Left renal cortex interstitium (tissue), 4 donors: Measurements from ENCODE around the gene PPP1R1C. TPM values are rescaled to one million over a fixed set of nuclear protein-coding genes. Genes with fewer than 3 reads are reported as not detected.
"Not testable (repeated sequence)": the region's sequence is repeated elsewhere in the genome, so short reads cannot be mapped to it uniquely, and the experiment has no call there.

Experiments
- DNase-seq, 4 donors: peaks; one replicate each; pipeline ENCODE4 v3.0.0-alpha.2; 2013; ENCODE audit warnings: low read depth in 4 of 4, low spot score in 2 of 4, missing footprints in 1 of 4
- polyA plus RNA-seq, 4 donors: library from polyadenylated mRNA; unstranded; fragments of 120-200 nt; gene quantifications; one replicate each; pipeline ENCODE4 v1.2.1, GENCODE V29; 2013; ENCODE audit not compliant: insufficient read length in 4 of 4

The PPP1R1C gene
- polyA plus RNA-seq, 4 donors: 1.3 to 3.5 (median 1.6) TPM

GRCh38 chr2:182004945-182005520 is 19.4 kb downstream of the PPP1R1C start:
- no peak for DNase-seq

DNA sequence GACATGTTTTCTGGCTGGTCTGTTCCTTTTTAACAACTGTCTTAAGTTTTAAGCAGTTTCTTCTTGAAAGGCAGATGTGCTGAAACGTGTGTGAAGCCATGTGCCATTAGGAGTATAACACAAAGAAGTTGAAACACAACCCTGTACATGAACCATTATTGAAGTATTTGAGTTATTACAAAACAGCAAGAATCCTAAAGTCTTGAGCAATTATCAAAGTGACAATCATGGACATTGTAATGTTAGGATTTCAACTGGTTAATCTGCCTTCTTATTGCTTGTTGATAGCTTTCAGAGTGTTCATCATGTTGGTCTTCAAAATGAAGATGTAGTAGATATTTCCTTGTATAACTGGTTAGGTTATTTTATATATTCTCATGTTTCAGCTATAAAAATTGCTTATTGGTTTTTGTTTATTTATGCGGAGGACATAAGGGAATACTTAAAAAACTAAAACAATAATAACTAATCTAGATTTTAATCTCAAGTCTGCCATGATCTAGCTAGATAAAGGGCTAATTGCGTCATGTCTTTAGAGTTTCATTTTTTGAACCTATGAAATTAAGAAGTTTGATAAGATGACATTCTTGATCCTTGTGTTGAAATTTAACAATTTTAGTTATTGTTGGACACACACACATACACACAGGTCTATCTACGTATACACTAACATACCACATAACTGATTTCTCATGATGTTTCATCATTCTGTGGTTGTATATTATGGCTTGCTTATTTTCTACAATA is 21.1 kb downstream of the PPP1R1C start:
- no peak for DNase-seq

- DNase-seq: no peak
Measured at GRCh38 chr2:182014284-182014683, 28.6 kb downstream of the PPP1R1C start.

DNA sequence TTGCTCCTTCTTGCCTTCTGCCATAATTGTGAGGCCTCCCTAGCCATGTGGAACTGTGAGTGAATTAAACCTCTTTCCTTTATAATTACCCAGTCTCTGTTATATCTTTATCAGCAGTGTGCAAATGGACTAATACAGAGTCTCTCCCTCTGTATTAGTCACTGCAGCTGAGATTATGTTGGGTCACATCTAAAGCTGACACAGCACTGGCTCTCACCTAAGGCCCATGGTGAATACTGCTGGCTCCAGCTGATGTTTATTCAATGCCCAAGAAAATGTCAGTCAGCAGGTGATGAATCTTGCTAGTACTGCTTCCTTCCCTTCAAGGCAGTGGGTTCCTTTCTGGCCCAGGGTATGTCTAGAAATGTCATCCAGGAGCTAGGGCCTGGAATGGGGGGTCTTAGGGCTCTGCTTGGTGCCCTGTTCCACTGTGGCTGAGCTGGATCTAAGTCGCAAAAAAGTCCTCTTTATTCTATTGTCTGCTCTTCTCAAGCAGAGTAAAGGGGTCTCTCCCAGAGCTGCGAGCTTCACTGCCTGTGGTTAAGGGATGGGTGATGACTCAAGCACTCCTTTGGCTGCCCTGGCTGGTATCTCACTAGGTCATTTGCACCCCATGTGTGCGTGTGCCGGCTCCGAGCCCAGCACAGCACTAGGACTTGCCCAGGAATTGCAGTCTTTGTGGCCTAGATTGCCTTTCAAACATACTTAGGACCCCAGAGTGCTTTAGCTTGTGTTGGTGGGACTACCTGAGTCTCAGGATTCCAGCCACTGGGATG is 29.9 kb downstream of the PPP1R1C start:
- no peak for DNase-seq

GRCh38 chr2:182018218-182018617 is 32.6 kb downstream of the PPP1R1C start:
- DNase-seq: no peak

GRCh38 chr2:182019731-182020130 is 34.1 kb downstream of the PPP1R1C start:
- no peak for DNase-seq

DNA sequence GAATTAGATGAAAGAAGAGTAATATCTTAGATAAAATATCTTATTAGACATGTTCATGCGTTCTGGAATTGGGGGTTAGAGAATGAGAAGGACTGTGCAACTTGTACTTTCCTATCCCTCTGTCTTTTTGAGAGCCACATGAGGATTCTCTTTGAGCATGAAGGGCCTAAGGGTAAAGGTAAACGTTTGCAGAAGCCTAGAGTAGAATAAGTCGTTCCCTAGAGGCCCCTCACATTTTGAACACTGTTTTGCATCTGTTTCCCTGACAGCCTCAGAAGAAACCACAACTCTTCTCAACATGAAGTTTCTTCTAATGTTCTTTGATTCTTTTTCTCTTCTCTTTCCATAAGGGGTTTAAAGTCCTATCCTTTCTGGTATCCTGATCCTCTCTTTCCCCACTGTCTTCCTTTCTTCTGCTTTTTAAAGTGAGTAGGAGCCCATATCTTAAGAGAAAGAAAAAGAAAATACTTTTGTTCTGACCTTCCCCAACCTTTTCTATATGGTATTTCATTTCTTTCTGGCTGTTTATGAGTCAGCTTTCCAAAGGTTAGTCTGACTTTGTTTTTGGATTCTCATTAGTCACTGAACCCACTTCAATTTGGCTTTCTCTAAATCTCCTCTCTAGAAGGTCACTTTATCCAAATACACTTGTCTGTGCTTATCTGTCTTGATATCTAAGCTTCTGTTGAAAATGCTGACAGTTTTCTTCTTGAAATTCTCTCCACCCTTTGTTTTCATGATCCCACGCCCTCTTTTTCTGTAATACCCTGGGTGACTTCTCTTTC is 34.8 kb downstream of the PPP1R1C start:
- no peak for DNase-seq

DNA sequence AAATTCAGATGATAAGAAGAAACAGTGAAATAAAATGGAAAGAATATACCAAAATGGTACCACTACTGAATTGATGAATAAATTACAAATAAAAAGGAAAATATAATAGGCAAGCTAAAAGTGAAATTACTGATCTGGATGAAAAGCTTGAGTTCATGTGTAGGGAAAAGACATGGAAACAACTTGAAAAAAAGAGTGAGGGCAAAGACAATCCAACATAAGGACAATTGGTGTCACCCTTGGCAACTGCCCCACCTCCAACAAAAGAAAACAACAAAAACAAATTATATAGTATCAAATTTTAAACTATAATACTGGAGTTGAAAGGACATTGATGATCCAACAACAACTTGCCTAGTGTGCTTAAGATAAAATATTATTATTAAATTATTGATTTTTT is 37.6 kb downstream of the PPP1R1C start:
- DNase-seq: no peak

DNA sequence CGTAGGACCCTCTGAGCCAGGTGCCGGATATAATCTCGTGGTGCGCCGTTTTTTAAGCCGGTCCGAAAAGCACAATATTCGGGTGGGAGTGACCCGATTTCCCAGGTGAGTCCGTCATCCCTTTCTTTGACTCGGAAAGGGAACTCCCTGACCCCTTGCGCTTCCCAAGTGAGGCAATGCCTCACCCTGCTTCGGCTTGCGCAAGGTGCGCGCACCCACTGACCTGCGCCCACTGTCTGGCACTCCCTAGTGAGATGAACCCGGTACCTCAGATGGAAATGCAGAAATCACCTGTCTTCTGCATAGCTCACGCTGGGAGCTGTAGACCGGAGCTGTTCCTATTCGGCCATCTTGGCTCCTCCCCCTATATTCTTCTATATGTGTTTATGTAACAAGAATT is 45.2 kb downstream of the PPP1R1C start:
- not testable (repeated sequence) for DNase-seq

DNA sequence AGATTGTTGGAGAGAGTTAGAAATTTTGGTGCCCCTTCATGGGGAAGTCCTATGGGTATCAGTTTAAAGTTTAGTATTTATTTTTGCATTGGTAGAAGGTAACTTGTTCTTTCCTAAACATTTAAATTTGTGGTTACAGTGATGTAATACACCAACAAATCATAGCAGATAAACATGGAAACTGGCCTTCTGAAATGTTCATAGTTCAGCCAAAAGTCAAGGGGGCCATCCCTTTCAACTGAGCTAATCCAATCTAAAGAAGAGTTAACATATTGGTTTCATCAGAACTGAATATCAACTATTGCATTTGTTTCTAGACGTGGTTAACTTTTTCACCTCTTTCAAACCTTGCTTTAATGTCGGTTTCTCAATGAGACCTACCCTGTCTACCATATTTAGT is 46.3 kb downstream of the PPP1R1C start:
- DNase-seq: no peak

DNA sequence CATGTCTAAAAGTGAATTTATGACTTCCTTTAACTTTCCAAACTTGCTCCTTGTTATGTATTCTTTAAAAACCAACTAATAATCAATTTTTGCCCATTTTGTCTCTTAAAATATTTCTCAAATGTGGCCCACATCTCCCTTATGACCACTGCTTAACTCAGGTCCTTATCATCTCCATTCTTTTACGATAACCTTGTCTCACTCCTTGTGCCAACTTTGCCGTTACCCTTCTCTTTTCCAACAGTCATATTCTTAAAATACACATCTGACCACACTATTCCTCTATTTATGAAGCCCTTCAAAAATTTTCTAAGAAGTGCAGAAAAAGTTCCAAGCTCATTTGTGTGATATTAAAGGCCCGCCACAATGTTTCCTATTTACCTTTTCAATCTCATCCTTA is 47.8 kb downstream of the PPP1R1C start:
- no peak for DNase-seq

- DNase-seq: no peak
Measured at GRCh38 chr2:182038576-182038975, 52.9 kb downstream of the PPP1R1C start.

DNA sequence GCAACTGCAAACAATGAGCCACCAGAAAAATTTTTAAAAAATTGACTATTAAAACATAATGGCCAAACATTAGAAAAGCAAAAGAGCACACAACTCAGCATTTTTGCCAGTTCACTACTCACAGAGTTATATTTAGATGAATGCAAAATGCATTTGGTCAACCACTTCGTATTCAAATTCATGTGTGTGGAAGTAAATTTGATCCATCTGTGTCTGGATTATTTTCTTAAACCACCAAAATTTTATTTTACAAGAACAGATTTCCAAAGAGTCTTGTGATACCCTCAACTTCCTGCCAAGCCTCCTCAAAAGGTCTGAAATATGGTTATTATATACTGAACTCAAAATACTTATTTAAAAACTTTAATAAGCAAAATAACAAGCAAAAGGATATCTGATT is 57.4 kb downstream of the PPP1R1C start:
- DNase-seq: no peak

DNA sequence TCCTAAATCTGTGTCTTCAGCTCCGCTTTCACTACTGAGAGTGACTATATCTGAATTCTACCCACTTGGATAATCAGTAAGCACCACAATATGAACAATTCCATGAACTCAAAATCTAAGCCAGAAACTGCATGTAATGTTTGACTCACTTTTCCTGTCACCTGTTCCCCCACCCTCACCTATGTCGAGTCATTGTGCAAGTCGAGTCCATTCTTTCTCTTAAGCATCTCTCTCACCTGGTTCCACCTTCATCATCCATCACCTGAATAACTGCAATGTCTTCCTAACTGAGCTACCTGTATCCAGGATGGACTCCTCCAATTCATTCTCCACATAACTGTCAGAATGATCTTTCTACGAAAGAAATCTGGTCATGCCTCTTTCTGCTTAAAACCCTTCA is 58.2 kb downstream of the PPP1R1C start:
- DNase-seq: no peak

- no peak for DNase-seq
Measured at GRCh38 chr2:182047544-182047943, 61.9 kb downstream of the PPP1R1C start.

DNA sequence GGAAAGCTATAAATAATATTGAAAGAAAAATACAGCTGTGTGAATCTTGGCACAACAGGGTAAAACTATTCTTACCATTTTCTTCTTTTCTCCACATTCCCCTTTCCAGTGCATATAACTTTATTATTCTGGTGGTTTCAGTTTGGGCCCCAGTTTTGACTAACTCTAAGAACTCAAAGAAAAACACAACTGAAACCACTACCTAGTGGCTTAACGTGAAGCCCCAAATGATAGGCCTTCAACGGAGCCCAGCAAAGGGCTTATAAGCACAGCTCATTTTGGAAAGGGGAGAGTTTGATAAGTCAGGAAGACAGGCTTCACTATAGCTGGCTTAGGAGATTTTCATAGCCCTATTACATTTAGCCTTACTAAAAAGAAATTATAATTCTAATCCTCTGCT is 62.4 kb downstream of the PPP1R1C start:
- no peak for DNase-seq

DNA sequence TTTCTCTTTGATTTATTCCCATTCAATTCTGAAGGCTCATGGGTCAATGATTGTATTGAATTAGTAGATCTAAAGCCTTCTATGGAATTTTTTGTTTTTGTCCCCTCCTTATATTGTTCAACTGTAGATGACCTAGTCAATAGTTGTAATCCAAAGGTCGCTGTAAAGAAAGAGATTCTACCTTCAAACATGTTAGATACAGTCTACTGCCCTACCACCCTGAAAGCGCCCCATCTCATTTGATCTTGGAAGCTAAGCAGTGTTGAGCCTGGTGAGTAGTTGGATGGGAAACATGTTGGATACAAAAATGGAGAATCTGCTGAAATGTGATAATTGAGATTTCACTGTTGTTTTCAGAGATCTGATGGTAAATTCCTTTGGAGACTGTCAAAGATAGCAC is 63.0 kb downstream of the PPP1R1C start:
- no peak for DNase-seq

DNA sequence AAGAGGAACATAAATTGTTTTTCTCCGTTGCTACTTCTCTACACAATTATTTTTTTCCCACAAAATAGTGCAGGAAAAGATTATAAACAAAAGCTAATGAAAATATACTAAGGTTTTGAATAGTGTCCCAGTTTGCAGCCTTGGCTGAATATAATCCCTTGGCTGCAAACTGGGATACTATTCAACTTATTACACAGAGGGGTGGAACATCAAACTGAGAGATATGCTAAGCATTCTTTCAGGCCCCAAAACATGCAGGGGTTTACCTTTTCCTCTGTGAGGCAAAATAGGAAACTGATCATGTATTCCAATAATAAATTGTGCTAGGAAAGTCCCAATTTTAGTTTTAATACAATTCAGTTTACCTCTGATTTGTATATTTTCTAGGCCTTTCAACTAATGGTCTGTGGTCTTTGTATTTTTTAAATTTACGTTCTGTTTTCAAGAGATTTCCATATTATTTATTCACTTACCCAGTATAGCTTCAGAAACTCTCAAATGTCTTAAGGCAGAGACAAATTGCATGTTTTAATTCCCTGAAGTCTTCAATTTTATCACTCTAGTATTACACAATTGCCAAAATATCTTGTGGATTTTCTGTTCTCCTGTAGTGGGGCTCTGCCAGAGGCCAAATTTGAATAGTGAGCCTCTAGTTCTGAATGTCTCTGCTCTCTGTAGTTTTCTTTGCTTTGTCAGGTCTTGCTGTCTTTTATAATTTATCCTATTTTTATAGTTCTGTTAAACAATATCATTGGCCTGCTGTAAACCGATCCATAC is 63.9 kb downstream of the PPP1R1C start:
- DNase-seq: no peak

GRCh38 chr2:182050333-182051135 is 64.9 kb downstream of the PPP1R1C start:
- DNase-seq: no peak
